Transverse colon (tissue), 4 donors: ENCODE results near the gene TCEA3. TPM values are rescaled to one million over a fixed set of nuclear protein-coding genes. Genes with fewer than 3 reads are reported as not detected.

Source experiments
- DNase-seq: peaks from one replicate; pipeline ENCODE4 v3.0.0-alpha.2; 2019
- H3K27ac ChIP-seq, 4 donors: fragments of 200-600 bp; sonication (generic); 2 replicates each; pipeline ENCODE4 v1.5.1; 2016 to 2018; ENCODE audit warnings: inconsistent platforms in 4 of 4
- H3K27me3 ChIP-seq: fragments of 200-600 bp; sonication (generic); 2 replicates; pipeline ENCODE4 v1.5.1; 2017; ENCODE audit warnings: inconsistent platforms
- H3K36me3 ChIP-seq, 4 donors: fragments of 200-600 bp; sonication (generic); 2 replicates each; pipeline ENCODE4 v1.5.1; 2017 to 2019; ENCODE audit warnings: inconsistent platforms in 4 of 4
- H3K4me1 ChIP-seq, 4 donors: fragments of 200-600 bp; sonication (generic); 2 replicates each; pipeline ENCODE4 v1.5.1; 2017 to 2020; ENCODE audit warnings: inconsistent platforms in 4 of 4
- H3K4me3 ChIP-seq, 4 donors: fragments of 200-600 bp; sonication (generic); 1 replicate in 1 of 4; 2 replicates in 3 of 4; pipeline versions ENCODE4 v1.5.1 to v1.6.1; 2017 to 2019; ENCODE audit warnings: inconsistent platforms in 4 of 4
- H3K9me3 ChIP-seq, 2 donors: fragments of 200-600 bp; sonication (generic); 2 replicates each; pipeline ENCODE4 v1.5.1; 2017 to 2019; ENCODE audit warnings: inconsistent platforms in 2 of 2
- EP300 ChIP-seq: sonication (generic); formaldehyde crosslinking; IDR thresholded peaks from one replicate; pipeline ENCODE4 v1.6.1; 2017; ENCODE audit warnings: antibody characterized with exemption, low read depth
- POLR2A ChIP-seq: fragments of 450-650 bp; IDR thresholded peaks from one replicate; pipeline ENCODE4 v1.6.1; 2016; ENCODE audit warnings: antibody characterized with exemption, mild to moderate bottlenecking, moderate library complexity
- POLR2AphosphoS5 ChIP-seq, 3 donors: sonication (generic); formaldehyde crosslinking; IDR thresholded peaks; one replicate each; pipeline ENCODE4 v1.6.1; 2016; ENCODE audit warnings: antibody characterized with exemption in 3 of 3
- WGBS, 2 donors: methylation state at CpG; one replicate each; pipeline ENCODE4 v1.1.5; 2018; ENCODE audit warnings: low coverage in 1 of 2; 5-methylcytosine and 5-hydroxymethylcytosine counted together
- in situ Hi-C, 4 donors: fragments of 200-750 bp; cut with MboI; loops; one replicate each; pipeline versions ENCODE4 v1.15.0 to v1.15.1; 2017; ENCODE audit warnings: low sequenced_read_pairs in 3 of 4, low pct_ligation_motif_present in 1 of 4, low pct_unique_long_range_greater_than_20kb in 1 of 4
- intact Hi-C: fragments of 100-400 bp; cut with DNase I; formaldehyde crosslinking; loops from one replicate; pipeline ENCODE4 v1.15.1; 2023; ENCODE audit warnings: low total_unique reads
- total RNA-seq, 4 donors: library from RNA; depleted of rRNA; stranded (reverse); fragments of >200 nt; gene quantifications; one replicate each; pipeline ENCODE4 v1.1.0, GENCODE V29; 2016
- TF ChIP-seq, protein P1 (sequence below), 5 experiments: fragments of 200-600 bp in 3 of 5; fragments of 450-650 bp in 2 of 5; sonication (generic) in 3 of 5; IDR thresholded peaks; 1 replicate in 2 of 5; 2 replicates in 3 of 5; pipeline ENCODE4 v1.5.1; 2016 to 2017; ENCODE audit warnings: antibody characterized with exemption in 5 of 5, inconsistent platforms in 3 of 5, mild to moderate bottlenecking in 2 of 5, moderate library complexity in 1 of 5

TCEA3 gene
- total RNA-seq, 4 donors from 2014 or later, result 137 to 761 (median 198) TPM

DNA sequence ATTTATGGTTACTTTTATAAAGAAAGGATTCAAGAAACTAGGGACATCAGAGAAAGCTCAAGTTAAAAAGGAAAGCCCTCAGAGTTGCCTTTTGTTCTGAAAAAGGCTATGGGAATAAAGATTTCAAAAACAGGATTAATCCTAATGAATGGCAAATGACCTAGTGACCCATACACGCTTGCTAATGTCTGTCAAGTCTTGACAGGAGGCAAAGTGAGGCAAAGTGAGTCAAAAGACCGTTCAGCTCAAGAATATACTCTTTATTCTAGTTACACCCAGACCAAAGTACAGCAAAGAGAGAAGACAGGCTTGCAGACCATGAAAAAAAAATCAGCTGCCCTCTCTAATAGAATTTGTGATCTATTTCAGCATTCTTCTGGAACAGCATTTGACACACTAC is 58.4 kb downstream of the TCEA3 start:
- TF ChIP-seq, protein P1, sequence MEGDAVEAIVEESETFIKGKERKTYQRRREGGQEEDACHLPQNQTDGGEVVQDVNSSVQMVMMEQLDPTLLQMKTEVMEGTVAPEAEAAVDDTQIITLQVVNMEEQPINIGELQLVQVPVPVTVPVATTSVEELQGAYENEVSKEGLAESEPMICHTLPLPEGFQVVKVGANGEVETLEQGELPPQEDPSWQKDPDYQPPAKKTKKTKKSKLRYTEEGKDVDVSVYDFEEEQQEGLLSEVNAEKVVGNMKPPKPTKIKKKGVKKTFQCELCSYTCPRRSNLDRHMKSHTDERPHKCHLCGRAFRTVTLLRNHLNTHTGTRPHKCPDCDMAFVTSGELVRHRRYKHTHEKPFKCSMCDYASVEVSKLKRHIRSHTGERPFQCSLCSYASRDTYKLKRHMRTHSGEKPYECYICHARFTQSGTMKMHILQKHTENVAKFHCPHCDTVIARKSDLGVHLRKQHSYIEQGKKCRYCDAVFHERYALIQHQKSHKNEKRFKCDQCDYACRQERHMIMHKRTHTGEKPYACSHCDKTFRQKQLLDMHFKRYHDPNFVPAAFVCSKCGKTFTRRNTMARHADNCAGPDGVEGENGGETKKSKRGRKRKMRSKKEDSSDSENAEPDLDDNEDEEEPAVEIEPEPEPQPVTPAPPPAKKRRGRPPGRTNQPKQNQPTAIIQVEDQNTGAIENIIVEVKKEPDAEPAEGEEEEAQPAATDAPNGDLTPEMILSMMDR (IDR thresholded peaks at IDR 0.05), result no peak
- Histone ChIP-seq H3K27ac (no peak overlapping the region), H3K27me3 (no peaks in the 10 kb centered on the region), H3K36me3 (peaks cover 12 to 54% (median 25%) of the 10 kb centered on the region in 4 donors), H3K4me1 (peaks cover 13 to 35% (median 32%) of the 10 kb centered on the region in 4 donors), H3K9me3 (peaks cover 31 to 40% of the 10 kb centered on the region in 2 donors), H3K4me3 (no peak overlapping the region)
- in situ Hi-C loops, result no loop called here
- intact Hi-C loops, result no loop called here
- DNase-seq, result no peak
- 81 to 89% methylated on average over 2 of the region's 2 CpGs for WGBS, 2 donors

DNA sequence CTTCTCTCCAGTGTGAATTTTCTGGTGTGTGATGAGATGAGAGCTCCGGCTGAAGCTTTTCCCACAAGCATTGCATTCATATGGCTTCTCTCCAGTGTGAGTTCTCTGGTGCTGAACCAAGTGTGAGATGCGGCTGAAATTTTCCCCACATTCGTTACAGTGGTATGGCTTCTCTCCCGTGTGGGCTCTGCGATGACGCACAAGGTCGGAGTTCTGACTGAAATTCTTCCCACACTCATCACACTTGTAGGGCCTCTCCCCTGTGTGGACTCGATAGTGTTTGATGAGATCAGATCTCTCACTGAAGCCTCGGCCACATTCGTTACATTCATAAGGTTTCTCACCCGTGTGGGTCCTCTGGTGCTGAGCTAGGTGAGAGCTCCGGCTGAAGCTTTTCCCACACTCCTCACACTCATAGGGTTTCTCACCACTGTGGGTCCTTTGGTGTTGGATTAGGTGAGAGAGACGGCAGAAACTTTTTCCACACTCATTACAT is 62.3 kb downstream of the TCEA3 start:
- Histone ChIP-seq H3K27me3 (no peaks in the 10 kb centered on the region), H3K36me3 (peaks cover 13 to 71% (median 30%) of the 10 kb centered on the region in 4 donors), H3K4me1 (peaks cover 0 to 12% (median 10%) of the 10 kb centered on the region in 4 donors), H3K9me3 (peaks cover 45 to 55% of the 10 kb centered on the region in 2 donors), H3K27ac (no peak overlapping the region), H3K4me3 (no peak overlapping the region)
- no peak for DNase-seq
- TF ChIP-seq POLR2AphosphoS5 (IDR thresholded peaks at IDR 0.05), result no peak
- TF ChIP-seq EP300, result no peak
- no peak for TF ChIP-seq POLR2A
- TF ChIP-seq, protein P1 (IDR thresholded peaks at IDR 0.05), result no peak
- intact Hi-C loops, result no loop called here
- in situ Hi-C loops, result no loop called here
- 91 to 98% methylated on average over 7 to 13 of the region's 13 CpGs for WGBS, 2 donors

DNA sequence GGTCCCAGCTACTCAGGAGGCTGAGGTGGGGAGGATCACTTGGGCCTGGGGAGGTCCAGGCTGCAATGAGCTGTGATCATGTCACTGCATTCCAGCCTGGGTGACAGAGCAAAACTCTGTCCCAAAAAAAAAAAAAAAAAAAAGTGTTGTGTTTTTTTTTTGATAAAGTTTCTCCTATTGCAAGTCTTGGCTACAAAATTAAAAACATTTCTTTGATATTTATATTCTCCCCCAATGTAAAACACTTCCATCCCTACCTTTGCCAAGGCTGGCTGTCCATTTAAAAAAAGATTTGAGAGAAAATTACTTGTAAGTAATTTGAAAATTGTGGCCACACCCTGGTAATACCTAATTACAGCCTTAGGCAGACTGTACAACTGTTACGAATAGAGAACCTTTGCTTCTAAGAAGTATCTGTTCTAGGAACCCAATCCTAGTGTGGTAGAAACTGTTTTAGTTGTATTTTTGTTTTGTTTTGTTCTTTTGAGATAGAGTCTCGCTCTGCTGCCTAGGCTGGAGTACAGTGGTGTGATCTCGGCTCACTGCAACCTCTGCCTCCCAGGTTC is 66.2 kb downstream of the TCEA3 start:
- intact Hi-C loops, result no loop called here
- TF ChIP-seq POLR2A (no peak), POLR2AphosphoS5 (IDR thresholded peaks at IDR 0.05) (no peak), EP300 (no peak)
- TF ChIP-seq, protein P1 (IDR thresholded peaks at IDR 0.05), result no peak
- Histone ChIP-seq H3K27ac (no peak overlapping the region), H3K36me3 (peaks cover 13 to 40% (median 22%) of the 10 kb centered on the region in 4 donors), H3K27me3 (no peaks in the 10 kb centered on the region), H3K9me3 (peaks cover 36 to 37% of the 10 kb centered on the region in 2 donors), H3K4me3 (no peak overlapping the region), H3K4me1 (no peaks in the 10 kb centered on the region)
- in situ Hi-C loops, result no loop called here
- 92 to 95% methylated on average over 3 of the region's 3 CpGs for WGBS, 2 donors
- DNase-seq, result no peak

DNA sequence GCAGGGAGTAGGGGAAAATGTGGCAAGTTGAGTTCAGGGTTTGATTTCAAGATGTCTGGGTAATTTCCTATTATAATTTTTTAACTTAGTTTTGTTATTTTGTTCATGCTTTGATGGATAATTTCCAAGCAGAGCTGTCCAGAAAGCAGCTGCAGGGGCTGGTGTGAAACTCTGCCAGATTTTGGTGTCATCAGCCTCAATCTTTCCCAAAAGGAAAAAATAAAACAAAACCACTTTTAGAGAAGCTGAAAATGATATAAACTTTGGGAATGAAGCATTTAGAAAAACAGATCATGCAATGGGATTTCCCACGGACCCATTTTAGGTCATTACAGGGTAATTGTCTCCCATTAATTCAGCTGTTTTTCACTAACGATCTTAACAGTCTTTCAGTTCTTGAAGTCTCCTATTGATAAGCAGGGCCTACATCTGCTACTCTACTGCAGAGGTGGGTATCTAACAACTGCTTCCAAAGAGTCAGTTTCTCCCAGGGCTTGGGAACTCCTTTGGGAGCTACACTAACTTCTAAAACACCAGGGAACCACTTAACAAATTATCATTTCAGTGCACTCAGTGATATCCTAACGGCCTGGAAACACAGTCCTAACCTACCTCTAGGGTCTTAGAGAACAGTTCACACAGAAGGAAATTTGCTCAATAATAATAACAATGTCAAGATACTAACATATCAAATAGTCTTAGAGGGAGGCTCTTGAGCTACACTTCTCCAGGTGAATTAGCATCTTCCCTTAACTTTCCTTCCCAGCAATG is 67.2 kb downstream of the TCEA3 start:
- in situ Hi-C loops, result no loop called here
- Histone ChIP-seq H3K9me3 (peaks cover 26 to 27% of the 10 kb centered on the region in 2 donors), H3K27ac (no peak overlapping the region), H3K4me1 (no peaks in the 10 kb centered on the region), H3K27me3 (no peaks in the 10 kb centered on the region), H3K4me3 (no peak overlapping the region), H3K36me3 (peaks cover 6 to 29% (median 13%) of the 10 kb centered on the region in 4 donors)
- 57 to 76% methylated on average over 2 to 3 of the region's 3 CpGs for WGBS, 2 donors
- intact Hi-C loops, result no loop called here
- TF ChIP-seq POLR2AphosphoS5 (IDR thresholded peaks at IDR 0.05) (no peak), POLR2A (no peak), EP300 (no peak)
- TF ChIP-seq, protein P1 (IDR thresholded peaks at IDR 0.05), result no peak
- no peak for DNase-seq
